ENCODE measurements around the gene CDC42BPA.

DNA sequence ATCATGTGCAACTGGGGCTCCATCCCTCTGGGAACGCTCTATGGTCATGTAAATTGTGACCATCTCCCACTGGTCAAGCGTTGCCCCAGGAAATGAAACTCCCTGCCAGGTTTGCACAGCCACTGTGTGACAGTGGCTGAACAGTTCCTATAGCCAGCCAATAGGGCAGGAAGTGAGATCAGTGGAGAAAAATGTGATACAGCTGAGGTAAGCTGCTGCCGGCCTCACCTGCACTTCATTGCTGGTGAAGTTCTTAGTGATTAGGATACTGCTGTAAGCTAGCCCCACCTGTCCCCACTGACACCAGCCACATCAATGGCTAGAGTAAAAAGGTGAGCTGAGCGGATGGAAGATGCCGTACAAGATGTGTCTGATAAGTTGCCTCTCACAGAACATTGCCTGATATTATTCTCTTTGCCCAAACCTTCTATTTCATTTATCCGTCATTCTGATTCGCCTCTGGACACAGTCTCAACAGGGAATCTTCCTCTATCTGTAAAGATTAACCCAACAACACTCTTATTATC is 38.4 kb upstream of the CDC42BPA start:
- no peak for TF ChIP-seq CTCF (IDR thresholded peaks at IDR 0.05)
- no peak for TF ChIP-seq POLR2A (IDR thresholded peaks at IDR 0.05)

Measured in lower leg skin (tissue), 3 donors.